ENCODE data around the gene CDH23.

GRCh38 chr10:71615538-71616329 lies 219.0 kb downstream of the CDH23 start:
- TF ChIP-seq CTCF (IDR thresholded peaks at IDR 0.05) (no peak), POLR2A (IDR thresholded peaks at IDR 0.05) (no peak)
